ENCODE results near the gene SLC6A8.

SLC6A8 gene

DNA sequence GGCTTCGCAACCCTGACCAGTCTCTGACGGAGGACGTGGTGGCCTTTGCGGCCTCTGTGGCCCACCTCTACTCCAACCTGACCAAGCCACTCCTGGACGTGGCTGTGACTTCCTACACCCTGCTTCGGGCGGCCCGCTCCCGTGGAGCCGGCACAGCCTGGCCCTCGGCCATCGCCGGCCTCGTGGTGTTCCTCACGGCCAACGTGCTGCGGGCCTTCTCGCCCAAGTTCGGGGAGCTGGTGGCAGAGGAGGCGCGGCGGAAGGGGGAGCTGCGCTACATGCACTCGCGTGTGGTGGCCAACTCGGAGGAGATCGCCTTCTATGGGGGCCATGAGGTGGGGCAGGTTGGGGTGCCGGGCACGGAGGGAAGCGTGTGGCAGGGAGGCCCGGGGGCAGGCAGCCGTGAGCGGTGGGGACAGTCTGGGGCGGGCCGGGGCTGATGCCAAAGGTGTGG, 38.1 kb downstream of the SLC6A8 start (continued):
- TF ChIP-seq ZNF639 (tag by site-specific recombination; IDR thresholded peaks at IDR 0.05) = no peak
- no peak for TF ChIP-seq FEZF1 (tag by site-specific recombination; IDR thresholded peaks at IDR 0.05)
- TF ChIP-seq ZSCAN23 (tag by site-specific recombination; IDR thresholded peaks at IDR 0.05) = no peak
- TF ChIP-seq ZNF433 (tag by site-specific recombination; IDR thresholded peaks at IDR 0.05; ENCODE audit: low read depth) = no peak

DNA sequence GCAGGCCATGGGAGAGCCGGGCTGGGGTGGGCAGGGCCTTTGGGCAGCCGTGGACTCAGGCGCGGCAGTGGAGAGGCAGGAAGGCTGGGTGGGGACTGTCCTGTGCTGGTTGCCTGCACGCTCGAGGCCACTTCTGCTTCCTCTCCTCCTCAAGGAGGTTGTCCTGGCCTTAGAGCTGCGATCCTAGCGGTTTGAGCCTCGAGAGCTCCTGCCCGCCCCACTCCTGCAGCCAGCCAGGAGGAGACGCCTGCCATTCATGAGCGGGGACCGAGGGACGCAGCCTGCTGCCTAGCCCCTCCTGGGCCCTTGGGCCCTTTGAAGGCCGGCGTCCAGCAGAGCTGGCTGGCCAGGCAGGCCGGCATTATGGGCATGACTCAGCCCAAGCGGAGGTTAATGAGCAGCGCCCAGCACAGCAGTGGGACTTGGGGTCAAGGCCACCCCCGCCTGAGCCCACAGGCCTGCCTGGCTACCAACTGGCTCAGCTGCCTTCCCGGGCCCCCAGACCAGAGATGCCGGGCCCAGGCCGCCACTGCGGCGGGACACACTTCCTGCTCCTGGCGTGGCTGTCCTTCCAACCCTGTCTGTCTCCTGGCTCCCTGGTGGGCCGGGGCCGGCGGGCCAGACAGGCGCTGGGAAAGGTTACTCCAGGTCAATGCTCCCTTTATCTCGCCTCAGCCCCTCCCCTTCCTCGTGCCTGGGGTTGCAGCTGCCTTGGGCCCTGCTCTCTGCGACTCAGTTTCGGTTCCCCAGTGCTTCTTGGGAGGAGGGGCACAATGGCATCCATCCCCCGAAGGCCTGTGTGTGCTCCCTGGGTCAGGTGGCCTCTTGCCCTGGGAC, 38.8 kb downstream of the SLC6A8 start:
- ChIA-PET POLR2A (interaction anchor here (0.8 kb wide), 1 partner anchor 208 kb away, joined by 3 read pairs; the partner anchor contains the start of gene NAA10), CTCF (interaction anchor here (0.7 kb wide), 1 partner anchor 156 kb away, joined by 3 read pairs; no protein-coding TSS in a partner anchor)
- H3K9me3 ChIP-seq (ENCODE audit: control insufficient read depth, insufficient read depth, low read depth, low read length) = no peaks in the 10 kb centered on the region
- no peak overlapping the region for H3K4me3 ChIP-seq (ENCODE audit: low read depth, low read length)
- TF ChIP-seq BCL11A (tag by site-specific recombination; IDR thresholded peaks at IDR 0.05; ENCODE audit: low read depth) (no peak), ZIC2 (tag by site-specific recombination; IDR thresholded peaks at IDR 0.05) (peak; percentile 63; the same call in 1 of the 2 replicates), GLI4 (tag by site-specific recombination; IDR thresholded peaks at IDR 0.05) (no peak), TRIM28 (IDR thresholded peaks at IDR 0.05; ENCODE audit: borderline replicate concordance, low read length) (peak; percentile 64; the same call in 1 of the 2 replicates)
- no peak overlapping the region for H3K27ac ChIP-seq (ENCODE audit: extremely low read depth, low read depth, low read length)
- H3K36me3 ChIP-seq (ENCODE audit: control insufficient read depth in 2 of 2, insufficient read depth in 1 of 2, low read length in 2 of 2) = peaks cover 0 to 25% of the 10 kb centered on the region in 2 experiments; a peak in 2 of 3 replicates
- H3K4me1 ChIP-seq (ENCODE audit: control insufficient read depth, insufficient read depth, low read length) = peaks cover 3% of the 10 kb centered on the region

GRCh38 chrX:153727123-153727931, 39.6 kb downstream of the SLC6A8 start:
- H3K36me3 ChIP-seq (ENCODE audit: control insufficient read depth in 2 of 2, insufficient read depth in 1 of 2, low read length in 2 of 2) = peaks cover 0 to 26% of the 10 kb centered on the region in 2 experiments; a peak in 1 of 3 replicates
- H3K9me3 ChIP-seq (ENCODE audit: control insufficient read depth, insufficient read depth, low read depth, low read length) = no peaks in the 10 kb centered on the region
- no peak overlapping the region for H3K4me3 ChIP-seq (ENCODE audit: low read depth, low read length)
- no peak overlapping the region for H3K27ac ChIP-seq (ENCODE audit: extremely low read depth, low read depth, low read length)
- ChIA-PET CTCF (interaction anchor here (0.6 to 1.2 kb wide), 5 partner anchors 18 to 1852 kb away, joined by 3 to 5 read pairs (median 3); no protein-coding TSS in a partner anchor), POLR2A (interaction anchor here (0.8 kb wide), 1 partner anchor 208 kb away, joined by 3 read pairs; the partner anchor contains the start of gene NAA10)
- peaks cover 3% of the 10 kb centered on the region for H3K4me1 ChIP-seq (ENCODE audit: control insufficient read depth, insufficient read depth, low read length)
- TF ChIP-seq ZBTB48 (tag by site-specific recombination; IDR thresholded peaks at IDR 0.05) (no peak), SCRT2 (tag by site-specific recombination; IDR thresholded peaks at IDR 0.05) (no peak), ZBTB26 (tag by site-specific recombination; optimal IDR thresholded peaks at IDR 0.05) (no peak), EGR2 (tag by site-specific recombination; IDR thresholded peaks at IDR 0.05; ENCODE audit: low read depth) (no peak), REPIN1 (tag by site-specific recombination; IDR thresholded peaks at IDR 0.05; ENCODE audit: low read depth) (no peak), ZNF561 (tag by site-specific recombination; IDR thresholded peaks at IDR 0.05; ENCODE audit: borderline replicate concordance) (no peak), ZIC2 (tag by site-specific recombination; IDR thresholded peaks at IDR 0.05) (no peak)
- TF ChIP-seq, protein P1, sequence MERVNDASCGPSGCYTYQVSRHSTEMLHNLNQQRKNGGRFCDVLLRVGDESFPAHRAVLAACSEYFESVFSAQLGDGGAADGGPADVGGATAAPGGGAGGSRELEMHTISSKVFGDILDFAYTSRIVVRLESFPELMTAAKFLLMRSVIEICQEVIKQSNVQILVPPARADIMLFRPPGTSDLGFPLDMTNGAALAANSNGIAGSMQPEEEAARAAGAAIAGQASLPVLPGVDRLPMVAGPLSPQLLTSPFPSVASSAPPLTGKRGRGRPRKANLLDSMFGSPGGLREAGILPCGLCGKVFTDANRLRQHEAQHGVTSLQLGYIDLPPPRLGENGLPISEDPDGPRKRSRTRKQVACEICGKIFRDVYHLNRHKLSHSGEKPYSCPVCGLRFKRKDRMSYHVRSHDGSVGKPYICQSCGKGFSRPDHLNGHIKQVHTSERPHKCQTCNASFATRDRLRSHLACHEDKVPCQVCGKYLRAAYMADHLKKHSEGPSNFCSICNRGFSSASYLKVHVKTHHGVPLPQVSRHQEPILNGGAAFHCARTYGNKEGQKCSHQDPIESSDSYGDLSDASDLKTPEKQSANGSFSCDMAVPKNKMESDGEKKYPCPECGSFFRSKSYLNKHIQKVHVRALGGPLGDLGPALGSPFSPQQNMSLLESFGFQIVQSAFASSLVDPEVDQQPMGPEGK (tag by site-specific recombination; IDR thresholded peaks at IDR 0.05) = no peak
